ENCODE measurements around the gene TDRD3. TPM values are rescaled to one million over a fixed set of nuclear protein-coding genes. Genes with fewer than 3 reads are reported as not detected.

The TDRD3 gene
- total RNA-seq, 1 donor from 2014 or later, result 23.7 TPM

GRCh38 chr13:60448907-60449510 lies 52.0 kb downstream of the TDRD3 start:
- DNase-seq (ENCODE audit: low spot score), result no peak

GRCh38 chr13:60453490-60453889 lies 56.5 kb downstream of the TDRD3 start:
- no peak for DNase-seq (ENCODE audit: low spot score)

- DNase-seq (ENCODE audit: low spot score), result no peak
Measured at GRCh38 chr13:60454425-60454824, 57.4 kb downstream of the TDRD3 start.

- DNase-seq (ENCODE audit: low spot score), result no peak
Measured at GRCh38 chr13:60463787-60464186, 66.8 kb downstream of the TDRD3 start.

GRCh38 chr13:60467098-60467497 lies 70.1 kb downstream of the TDRD3 start:
- DNase-seq (ENCODE audit: low spot score), result no peak

- DNase-seq (ENCODE audit: low spot score), result no peak
Measured at GRCh38 chr13:60479273-60479672, 82.3 kb downstream of the TDRD3 start.

- DNase-seq (ENCODE audit: low spot score), result no peak
Measured at GRCh38 chr13:60482012-60482411, 85.0 kb downstream of the TDRD3 start.

- DNase-seq (ENCODE audit: low spot score), result no peak
Measured at GRCh38 chr13:60484865-60485264, 87.8 kb downstream of the TDRD3 start.

GRCh38 chr13:60491531-60491930 lies 94.5 kb downstream of the TDRD3 start:
- no peak for DNase-seq (ENCODE audit: low spot score)

- no peak for DNase-seq (ENCODE audit: low spot score)
Measured at GRCh38 chr13:60492187-60492586, 95.2 kb downstream of the TDRD3 start.

GRCh38 chr13:60494296-60494695 lies 97.3 kb downstream of the TDRD3 start:
- no peak for DNase-seq (ENCODE audit: low spot score)

- DNase-seq (ENCODE audit: low spot score), result no peak
Measured at GRCh38 chr13:60501236-60501635, 104.2 kb downstream of the TDRD3 start.

GRCh38 chr13:60509601-60510386 lies 112.8 kb downstream of the TDRD3 start:
- DNase-seq (ENCODE audit: low spot score), result no peak

GRCh38 chr13:60511637-60512036 lies 114.6 kb downstream of the TDRD3 start:
- DNase-seq (ENCODE audit: low spot score), result no peak

GRCh38 chr13:60514891-60515290 lies 117.9 kb downstream of the TDRD3 start:
- DNase-seq (ENCODE audit: low spot score), result no peak

- no peak for DNase-seq (ENCODE audit: low spot score)
Measured at GRCh38 chr13:60519496-60519895, 122.5 kb downstream of the TDRD3 start.

- no peak for DNase-seq (ENCODE audit: low spot score)
Measured at GRCh38 chr13:60520902-60521569, 124.0 kb downstream of the TDRD3 start.

GRCh38 chr13:60538566-60538965 lies 141.5 kb downstream of the TDRD3 start:
- no peak for DNase-seq (ENCODE audit: low spot score)

GRCh38 chr13:60540276-60540675 lies 143.3 kb downstream of the TDRD3 start:
- no peak for DNase-seq (ENCODE audit: low spot score)

GRCh38 chr13:60562096-60562780 lies 165.2 kb downstream of the TDRD3 start:
- DNase-seq (ENCODE audit: low spot score), result no peak

- DNase-seq (ENCODE audit: low spot score), result no peak
Measured at GRCh38 chr13:60571571-60571970, 174.6 kb downstream of the TDRD3 start.
